WTC11 (cell line): ENCODE measurements around the gene IL17RE. TPM values are rescaled to one million over a fixed set of nuclear protein-coding genes. Genes with fewer than 3 reads are reported as not detected.
"Not testable (repeated sequence)": the region's sequence is repeated elsewhere in the genome, so short reads cannot be mapped to it uniquely, and the experiment has no call there.

Experiments
- ATAC-seq: fragments of 200-7000 bp; cut with Tn5 transposase; 2 replicates; pipeline ENCODE4 v1.10.0; 2021; ENCODE audit warnings: mild to moderate bottlenecking, moderate library complexity
- CTCF ChIA-PET: fragments of 300-600 bp; sonication (Branson Sonifier 250); formaldehyde crosslinking; loops from one replicate; lab custom pipeline; 2021; ENCODE audit warnings: antibody characterized with exemption; lab: Charles Lee
- POLR2A ChIA-PET: fragments of 350-600 bp; sonication (Branson Sonifier 250); formaldehyde crosslinking; loops from one replicate; lab custom pipeline; 2021; ENCODE audit warnings: antibody characterized with exemption; lab: Charles Lee
- DNase-seq: peaks from one replicate; pipeline ENCODE4 v3.0.0; 2021; ENCODE audit warnings: low spot score
- H3K27ac Mint-ChIP-seq: 2 replicates; pipeline ENCODE4 v1.8.0; 2021; ENCODE audit warnings: mixed read lengths
- H3K27me3 Mint-ChIP-seq: 2 replicates; pipeline ENCODE4 v1.8.0; 2021; ENCODE audit warnings: low read depth, mild to moderate bottlenecking, moderate library complexity, mixed read lengths
- H3K36me3 Mint-ChIP-seq: 2 replicates; pipeline ENCODE4 v1.8.0; 2021; ENCODE audit warnings: mixed read lengths
- H3K4me1 Mint-ChIP-seq: 2 replicates; pipeline ENCODE4 v1.8.0; 2022; ENCODE audit warnings: mixed read lengths
- H3K4me3 Mint-ChIP-seq: 2 replicates; pipeline ENCODE4 v1.8.0; 2021; ENCODE audit warnings: mild to moderate bottlenecking, moderate library complexity, mixed read lengths
- H3K9me3 Mint-ChIP-seq: 2 replicates; pipeline ENCODE4 v1.8.0; 2021; ENCODE audit warnings: mixed read lengths
- SMAD3 ChIP-seq: sonication (generic); formaldehyde crosslinking; IDR thresholded peaks from 2 replicates; pipeline ENCODE4 v1.8.0; 2022; ENCODE audit warnings: missing genetic modification reagents, mild to moderate bottlenecking, borderline replicate concordance
- SOX15 ChIP-seq: fragments of 250-450 bp; sonication (Bioruptor Pico); IDR thresholded peaks from 2 replicates; pipeline ENCODE4 v1.9.0; 2021; ENCODE audit warnings: mild to moderate bottlenecking
- ZNF138 ChIP-seq: sonication (generic); formaldehyde crosslinking; conservative IDR thresholded peaks from 2 replicates; pipeline ENCODE4 v1.8.1; 2022; ENCODE audit warnings: mild to moderate bottlenecking, moderate library complexity, missing genetic modification reagents
- ZNF232 ChIP-seq: sonication (generic); formaldehyde crosslinking; IDR thresholded peaks from 2 replicates; pipeline ENCODE4 v1.8.0; 2022; ENCODE audit warnings: mild to moderate bottlenecking, missing genetic modification reagents
- total RNA-seq: library from RNA; stranded (reverse); gene quantifications from 3 replicates; pipeline ENCODE4 v1.2.3, GENCODE V29; 2021
- TF ChIP-seq, protein P1 (sequence below): sonication (generic); formaldehyde crosslinking; IDR thresholded peaks from 2 replicates; pipeline ENCODE4 v1.8.0; 2023; ENCODE audit warnings: mild to moderate bottlenecking, missing genetic modification reagents
- TF ChIP-seq, protein P2 (sequence below): sonication (generic); formaldehyde crosslinking; IDR thresholded peaks from 2 replicates; pipeline ENCODE4 v1.8.1; 2023; ENCODE audit warnings: mild to moderate bottlenecking, missing genetic modification reagents
- TF ChIP-seq, protein P3 (sequence below): sonication (generic); formaldehyde crosslinking; IDR thresholded peaks from 2 replicates; pipeline ENCODE4 v1.8.1; 2023; ENCODE audit warnings: mild to moderate bottlenecking, missing genetic modification reagents, moderate library complexity
- TF ChIP-seq, protein P4 (sequence below): fragments of 250-450 bp; sonication (Bioruptor Pico); IDR thresholded peaks from 2 replicates; pipeline ENCODE4 v1.9.0; 2021; ENCODE audit warnings: moderate library complexity, mild to moderate bottlenecking, inconsistent platforms, borderline replicate concordance
- TF ChIP-seq, protein P5 (sequence below): sonication (generic); formaldehyde crosslinking; IDR thresholded peaks from 2 replicates; pipeline ENCODE4 v1.8.1; 2023; ENCODE audit warnings: mild to moderate bottlenecking, missing genetic modification reagents
- TF ChIP-seq, protein P6 (sequence below): sonication (generic); formaldehyde crosslinking; IDR thresholded peaks from 2 replicates; pipeline ENCODE4 v1.8.1; 2022; ENCODE audit warnings: missing genetic modification reagents, borderline replicate concordance
- TF ChIP-seq, protein P7 (sequence below): sonication (generic); formaldehyde crosslinking; IDR thresholded peaks from 2 replicates; pipeline ENCODE4 v1.8.0; 2022; ENCODE audit warnings: missing genetic modification reagents

Gene IL17RE
- total RNA-seq, 1 experiment from 2014 or later: 4.2 TPM

DNA sequence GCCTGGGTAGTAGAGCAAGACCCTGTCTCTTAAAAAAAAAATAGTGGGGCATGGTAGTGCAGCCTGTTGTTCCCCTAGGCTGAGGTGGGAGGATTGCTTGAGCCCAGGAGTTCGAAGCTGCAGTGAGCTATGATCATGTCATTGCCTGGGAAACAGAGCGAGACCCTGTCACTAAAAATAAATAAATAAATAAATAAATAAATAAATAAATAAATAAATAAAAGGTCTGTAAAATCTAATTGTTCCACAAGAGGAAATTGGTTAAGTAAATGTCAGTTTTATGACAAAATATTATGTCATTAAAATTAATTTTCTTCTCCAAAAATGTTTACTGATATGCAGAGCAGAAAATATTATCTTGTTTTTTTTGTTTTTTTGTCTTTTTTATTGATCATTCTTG is 36.3 kb downstream of the IL17RE start (continued):
- TF ChIP-seq, protein P1, sequence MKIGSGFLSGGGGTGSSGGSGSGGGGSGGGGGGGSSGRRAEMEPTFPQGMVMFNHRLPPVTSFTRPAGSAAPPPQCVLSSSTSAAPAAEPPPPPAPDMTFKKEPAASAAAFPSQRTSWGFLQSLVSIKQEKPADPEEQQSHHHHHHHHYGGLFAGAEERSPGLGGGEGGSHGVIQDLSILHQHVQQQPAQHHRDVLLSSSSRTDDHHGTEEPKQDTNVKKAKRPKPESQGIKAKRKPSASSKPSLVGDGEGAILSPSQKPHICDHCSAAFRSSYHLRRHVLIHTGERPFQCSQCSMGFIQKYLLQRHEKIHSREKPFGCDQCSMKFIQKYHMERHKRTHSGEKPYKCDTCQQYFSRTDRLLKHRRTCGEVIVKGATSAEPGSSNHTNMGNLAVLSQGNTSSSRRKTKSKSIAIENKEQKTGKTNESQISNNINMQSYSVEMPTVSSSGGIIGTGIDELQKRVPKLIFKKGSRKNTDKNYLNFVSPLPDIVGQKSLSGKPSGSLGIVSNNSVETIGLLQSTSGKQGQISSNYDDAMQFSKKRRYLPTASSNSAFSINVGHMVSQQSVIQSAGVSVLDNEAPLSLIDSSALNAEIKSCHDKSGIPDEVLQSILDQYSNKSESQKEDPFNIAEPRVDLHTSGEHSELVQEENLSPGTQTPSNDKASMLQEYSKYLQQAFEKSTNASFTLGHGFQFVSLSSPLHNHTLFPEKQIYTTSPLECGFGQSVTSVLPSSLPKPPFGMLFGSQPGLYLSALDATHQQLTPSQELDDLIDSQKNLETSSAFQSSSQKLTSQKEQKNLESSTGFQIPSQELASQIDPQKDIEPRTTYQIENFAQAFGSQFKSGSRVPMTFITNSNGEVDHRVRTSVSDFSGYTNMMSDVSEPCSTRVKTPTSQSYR (CRISPR knock-in tag): no peak
- TF ChIP-seq, protein P2, sequence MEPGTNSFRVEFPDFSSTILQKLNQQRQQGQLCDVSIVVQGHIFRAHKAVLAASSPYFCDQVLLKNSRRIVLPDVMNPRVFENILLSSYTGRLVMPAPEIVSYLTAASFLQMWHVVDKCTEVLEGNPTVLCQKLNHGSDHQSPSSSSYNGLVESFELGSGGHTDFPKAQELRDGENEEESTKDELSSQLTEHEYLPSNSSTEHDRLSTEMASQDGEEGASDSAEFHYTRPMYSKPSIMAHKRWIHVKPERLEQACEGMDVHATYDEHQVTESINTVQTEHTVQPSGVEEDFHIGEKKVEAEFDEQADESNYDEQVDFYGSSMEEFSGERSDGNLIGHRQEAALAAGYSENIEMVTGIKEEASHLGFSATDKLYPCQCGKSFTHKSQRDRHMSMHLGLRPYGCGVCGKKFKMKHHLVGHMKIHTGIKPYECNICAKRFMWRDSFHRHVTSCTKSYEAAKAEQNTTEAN (CRISPR knock-in tag): no peak
- TF ChIP-seq, protein P3, sequence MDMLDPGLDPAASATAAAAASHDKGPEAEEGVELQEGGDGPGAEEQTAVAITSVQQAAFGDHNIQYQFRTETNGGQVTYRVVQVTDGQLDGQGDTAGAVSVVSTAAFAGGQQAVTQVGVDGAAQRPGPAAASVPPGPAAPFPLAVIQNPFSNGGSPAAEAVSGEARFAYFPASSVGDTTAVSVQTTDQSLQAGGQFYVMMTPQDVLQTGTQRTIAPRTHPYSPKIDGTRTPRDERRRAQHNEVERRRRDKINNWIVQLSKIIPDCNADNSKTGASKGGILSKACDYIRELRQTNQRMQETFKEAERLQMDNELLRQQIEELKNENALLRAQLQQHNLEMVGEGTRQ (CRISPR knock-in tag): no peak
- TF ChIP-seq SMAD3 (no peak), SOX15 (no peak)
- TF ChIP-seq, protein P4, sequence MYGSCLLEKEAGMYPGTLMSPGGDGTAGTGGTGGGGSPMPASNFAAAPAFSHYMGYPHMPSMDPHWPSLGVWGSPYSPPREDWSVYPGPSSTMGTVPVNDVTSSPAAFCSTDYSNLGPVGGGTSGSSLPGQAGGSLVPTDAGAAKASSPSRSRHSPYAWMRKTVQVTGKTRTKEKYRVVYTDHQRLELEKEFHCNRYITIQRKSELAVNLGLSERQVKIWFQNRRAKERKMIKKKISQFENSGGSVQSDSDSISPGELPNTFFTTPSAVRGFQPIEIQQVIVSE (CRISPR knock-in tag): no peak
- TF ChIP-seq, protein P5, sequence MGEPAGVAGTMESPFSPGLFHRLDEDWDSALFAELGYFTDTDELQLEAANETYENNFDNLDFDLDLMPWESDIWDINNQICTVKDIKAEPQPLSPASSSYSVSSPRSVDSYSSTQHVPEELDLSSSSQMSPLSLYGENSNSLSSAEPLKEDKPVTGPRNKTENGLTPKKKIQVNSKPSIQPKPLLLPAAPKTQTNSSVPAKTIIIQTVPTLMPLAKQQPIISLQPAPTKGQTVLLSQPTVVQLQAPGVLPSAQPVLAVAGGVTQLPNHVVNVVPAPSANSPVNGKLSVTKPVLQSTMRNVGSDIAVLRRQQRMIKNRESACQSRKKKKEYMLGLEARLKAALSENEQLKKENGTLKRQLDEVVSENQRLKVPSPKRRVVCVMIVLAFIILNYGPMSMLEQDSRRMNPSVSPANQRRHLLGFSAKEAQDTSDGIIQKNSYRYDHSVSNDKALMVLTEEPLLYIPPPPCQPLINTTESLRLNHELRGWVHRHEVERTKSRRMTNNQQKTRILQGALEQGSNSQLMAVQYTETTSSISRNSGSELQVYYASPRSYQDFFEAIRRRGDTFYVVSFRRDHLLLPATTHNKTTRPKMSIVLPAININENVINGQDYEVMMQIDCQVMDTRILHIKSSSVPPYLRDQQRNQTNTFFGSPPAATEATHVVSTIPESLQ: no peak

DNA sequence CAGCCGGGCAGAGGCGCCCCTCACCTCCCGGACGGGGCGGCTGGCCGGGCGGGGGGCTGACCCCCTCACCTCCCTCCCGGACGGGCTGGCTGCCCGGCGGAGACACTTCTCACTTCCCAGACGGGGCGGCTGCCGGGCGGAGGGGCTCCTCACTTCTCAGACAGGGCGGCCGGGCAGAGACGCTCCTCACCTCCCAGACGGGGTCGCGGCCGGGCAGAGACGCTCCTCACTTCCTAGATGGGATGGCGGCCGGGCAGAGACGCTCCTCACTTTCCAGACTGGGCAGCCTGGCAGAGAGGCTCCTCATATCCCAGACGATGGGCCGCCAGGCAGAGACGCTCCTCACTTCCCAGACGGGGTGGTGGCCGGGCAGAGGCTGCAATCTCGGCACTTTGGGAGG is 37.3 kb downstream of the IL17RE start:
- H3K9me3 Mint-ChIP-seq, H3K27ac Mint-ChIP-seq, POLR2A ChIA-PET, H3K27me3 Mint-ChIP-seq, H3K4me1 Mint-ChIP-seq, ATAC-seq, H3K4me3 Mint-ChIP-seq, DNase-seq, CTCF ChIA-PET: not testable (repeated sequence)
- peaks cover 34% of the 10 kb centered on the region for H3K36me3 Mint-ChIP-seq

DNA sequence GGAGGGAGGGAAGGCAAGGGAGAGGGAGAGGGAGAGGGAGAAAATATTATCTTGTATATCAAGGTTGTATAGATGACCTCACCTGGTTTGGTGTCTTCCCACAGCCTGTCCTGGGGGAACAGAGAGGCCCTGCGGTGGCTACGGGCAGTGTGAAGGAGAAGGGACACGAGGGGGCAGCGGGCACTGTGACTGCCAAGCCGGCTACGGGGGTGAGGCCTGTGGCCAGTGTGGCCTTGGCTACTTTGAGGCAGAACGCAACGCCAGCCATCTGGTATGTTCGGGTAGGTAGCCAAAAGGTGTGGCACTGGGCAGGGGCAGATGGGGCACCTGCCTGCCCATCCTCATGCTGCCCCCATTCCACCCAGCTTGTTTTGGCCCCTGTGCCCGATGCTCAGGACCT is 38.1 kb downstream of the IL17RE start:
- H3K36me3 Mint-ChIP-seq: peaks cover 29% of the 10 kb centered on the region
- peaks cover 3% of the 10 kb centered on the region; the same call in 1 of the 2 replicates for H3K9me3 Mint-ChIP-seq
- no peak overlapping the region for H3K27ac Mint-ChIP-seq
- DNase-seq: no peak
- ATAC-seq: no peak
- TF ChIP-seq, protein P6, sequence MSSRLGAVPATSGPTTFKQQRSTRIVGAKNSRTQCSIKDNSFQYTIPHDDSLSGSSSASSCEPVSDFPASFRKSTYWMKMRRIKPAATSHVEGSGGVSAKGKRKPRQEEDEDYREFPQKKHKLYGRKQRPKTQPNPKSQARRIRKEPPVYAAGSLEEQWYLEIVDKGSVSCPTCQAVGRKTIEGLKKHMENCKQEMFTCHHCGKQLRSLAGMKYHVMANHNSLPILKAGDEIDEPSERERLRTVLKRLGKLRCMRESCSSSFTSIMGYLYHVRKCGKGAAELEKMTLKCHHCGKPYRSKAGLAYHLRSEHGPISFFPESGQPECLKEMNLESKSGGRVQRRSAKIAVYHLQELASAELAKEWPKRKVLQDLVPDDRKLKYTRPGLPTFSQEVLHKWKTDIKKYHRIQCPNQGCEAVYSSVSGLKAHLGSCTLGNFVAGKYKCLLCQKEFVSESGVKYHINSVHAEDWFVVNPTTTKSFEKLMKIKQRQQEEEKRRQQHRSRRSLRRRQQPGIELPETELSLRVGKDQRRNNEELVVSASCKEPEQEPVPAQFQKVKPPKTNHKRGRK (CRISPR knock-in tag): no peak
- no peak for TF ChIP-seq ZNF138
- TF ChIP-seq, protein P2 (CRISPR knock-in tag): no peak
- TF ChIP-seq ZNF232 (CRISPR knock-in tag): no peak
- TF ChIP-seq, protein P7, sequence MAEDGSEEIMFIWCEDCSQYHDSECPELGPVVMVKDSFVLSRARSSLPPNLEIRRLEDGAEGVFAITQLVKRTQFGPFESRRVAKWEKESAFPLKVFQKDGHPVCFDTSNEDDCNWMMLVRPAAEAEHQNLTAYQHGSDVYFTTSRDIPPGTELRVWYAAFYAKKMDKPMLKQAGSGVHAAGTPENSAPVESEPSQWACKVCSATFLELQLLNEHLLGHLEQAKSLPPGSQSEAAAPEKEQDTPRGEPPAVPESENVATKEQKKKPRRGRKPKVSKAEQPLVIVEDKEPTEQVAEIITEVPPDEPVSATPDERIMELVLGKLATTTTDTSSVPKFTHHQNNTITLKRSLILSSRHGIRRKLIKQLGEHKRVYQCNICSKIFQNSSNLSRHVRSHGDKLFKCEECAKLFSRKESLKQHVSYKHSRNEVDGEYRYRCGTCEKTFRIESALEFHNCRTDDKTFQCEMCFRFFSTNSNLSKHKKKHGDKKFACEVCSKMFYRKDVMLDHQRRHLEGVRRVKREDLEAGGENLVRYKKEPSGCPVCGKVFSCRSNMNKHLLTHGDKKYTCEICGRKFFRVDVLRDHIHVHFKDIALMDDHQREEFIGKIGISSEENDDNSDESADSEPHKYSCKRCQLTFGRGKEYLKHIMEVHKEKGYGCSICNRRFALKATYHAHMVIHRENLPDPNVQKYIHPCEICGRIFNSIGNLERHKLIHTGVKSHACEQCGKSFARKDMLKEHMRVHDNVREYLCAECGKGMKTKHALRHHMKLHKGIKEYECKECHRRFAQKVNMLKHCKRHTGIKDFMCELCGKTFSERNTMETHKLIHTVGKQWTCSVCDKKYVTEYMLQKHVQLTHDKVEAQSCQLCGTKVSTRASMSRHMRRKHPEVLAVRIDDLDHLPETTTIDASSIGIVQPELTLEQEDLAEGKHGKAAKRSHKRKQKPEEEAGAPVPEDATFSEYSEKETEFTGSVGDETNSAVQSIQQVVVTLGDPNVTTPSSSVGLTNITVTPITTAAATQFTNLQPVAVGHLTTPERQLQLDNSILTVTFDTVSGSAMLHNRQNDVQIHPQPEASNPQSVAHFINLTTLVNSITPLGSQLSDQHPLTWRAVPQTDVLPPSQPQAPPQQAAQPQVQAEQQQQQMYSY (CRISPR knock-in tag): 0 out of 2 replicates have a peak, but pooled peaks have one; percentile 11
- no peaks in the 10 kb centered on the region for H3K27me3 Mint-ChIP-seq
- ChIA-PET CTCF (interaction anchor here (0.5 kb wide), 1 partner anchor 113 kb away, joined by 4 read pairs; no protein-coding TSS in a partner anchor), POLR2A (no interaction called here)
- no peak overlapping the region for H3K4me3 Mint-ChIP-seq
- H3K4me1 Mint-ChIP-seq: peaks cover 2% of the 10 kb centered on the region; the same call in 1 of the 2 replicates
